GM18517 (cell line): ENCODE results near the gene PLXNA4.

Experiments used
- ATAC-seq: cut with Tn5 transposase; IDR thresholded peaks from one replicate; pipeline ENCODE4 v1.9.1; 2021; ENCODE audit warnings: mild to moderate bottlenecking, moderate library complexity; ENCODE audit not compliant: unreplicated experiment

Gene PLXNA4

DNA sequence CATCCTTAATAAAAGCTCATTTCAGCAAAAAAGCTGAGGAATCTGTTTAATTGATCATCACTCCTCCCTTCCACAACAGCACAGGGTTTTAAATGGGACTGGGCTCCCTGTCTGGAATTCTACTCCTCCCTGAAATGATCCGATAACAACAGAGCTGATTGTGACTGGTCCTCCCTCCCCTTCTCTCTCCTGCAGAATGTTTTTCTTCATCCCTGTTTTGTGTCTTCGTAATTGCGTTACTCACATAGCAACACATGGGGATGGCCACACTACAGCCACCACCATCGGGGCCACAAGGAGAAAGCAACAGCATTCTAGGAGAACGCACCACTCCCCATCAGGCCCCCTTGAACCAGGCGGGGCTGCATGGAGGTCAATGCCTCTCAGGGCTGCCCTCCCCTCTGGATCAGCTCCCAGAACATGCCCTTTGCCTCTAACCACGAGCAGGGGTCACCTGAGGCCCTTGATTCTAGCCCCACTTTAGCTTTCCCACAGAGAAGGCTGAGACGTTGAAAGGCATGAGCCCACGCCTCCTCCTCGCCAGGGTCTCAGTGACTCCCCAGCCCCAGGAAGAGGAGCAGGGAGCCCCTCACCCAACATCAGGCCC, 152.6 kb downstream of the PLXNA4 start:
- ATAC-seq: no peak

DNA sequence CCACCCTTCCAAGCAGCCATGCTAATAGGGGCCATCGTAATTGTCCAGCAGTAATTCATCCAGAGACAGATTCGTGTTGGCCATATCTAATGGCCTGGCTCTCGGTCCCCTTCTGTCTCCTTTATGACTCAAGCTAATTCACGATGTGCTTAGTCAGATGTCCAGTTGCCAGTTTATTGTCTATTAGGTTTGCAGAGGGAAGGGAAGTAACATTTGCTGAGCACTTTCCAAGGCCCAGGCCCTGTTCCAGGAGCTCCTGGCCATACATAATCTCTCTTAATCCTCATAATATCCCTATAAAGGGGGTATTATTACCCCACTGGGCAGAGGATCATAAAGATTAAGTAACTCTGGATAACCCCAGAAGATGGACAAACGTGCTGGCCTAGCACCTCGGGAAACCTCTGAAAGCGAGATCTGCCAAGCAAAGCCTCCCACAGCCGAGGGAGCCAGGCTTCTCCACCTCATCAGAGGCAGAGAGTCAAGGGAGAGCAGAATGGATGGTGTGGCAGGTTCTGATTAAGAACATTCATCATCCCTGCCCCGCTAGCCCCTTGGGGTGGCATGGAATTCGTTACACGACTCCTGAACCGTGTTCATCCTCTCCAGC, 153.7 kb downstream of the PLXNA4 start:
- ATAC-seq: no peak

DNA sequence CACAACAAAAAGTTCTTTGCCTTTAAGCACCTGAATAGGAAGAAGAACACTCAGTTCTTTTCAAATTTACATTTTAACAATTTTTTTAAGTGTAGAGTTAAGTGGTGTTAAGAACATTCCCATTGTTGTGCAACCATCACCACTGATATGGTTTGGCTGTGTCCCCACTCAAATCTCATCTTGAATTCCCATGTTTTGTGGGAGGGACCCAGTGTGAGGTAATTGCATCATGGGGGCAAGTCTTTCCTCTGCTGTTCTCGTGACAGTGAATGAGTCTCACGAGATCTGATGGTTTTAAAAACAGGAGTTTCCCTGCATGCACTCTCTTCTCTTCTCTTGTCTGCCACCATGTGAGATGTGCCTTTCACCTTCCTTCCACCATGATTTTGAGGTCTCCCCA, 155.7 kb downstream of the PLXNA4 start:
- no peak for ATAC-seq

DNA sequence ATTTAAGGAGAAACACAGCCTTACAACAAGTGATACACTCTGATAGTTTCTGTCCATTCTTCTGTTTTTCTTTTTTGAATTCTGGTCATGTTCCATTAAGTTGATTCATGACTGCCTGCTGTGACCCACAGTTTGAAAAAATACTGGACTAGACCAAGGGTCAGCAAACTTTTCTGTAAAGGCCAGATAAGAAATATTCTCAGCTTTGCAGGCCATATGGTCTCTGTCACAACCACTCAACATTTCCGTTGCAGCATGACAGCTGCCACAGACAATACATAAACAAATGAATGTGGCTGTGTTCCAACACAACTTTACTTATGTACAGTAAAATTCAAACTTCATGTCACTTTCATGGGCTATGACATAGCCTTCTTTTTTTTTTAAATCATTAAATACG, 156.7 kb downstream of the PLXNA4 start:
- ATAC-seq: no peak

DNA sequence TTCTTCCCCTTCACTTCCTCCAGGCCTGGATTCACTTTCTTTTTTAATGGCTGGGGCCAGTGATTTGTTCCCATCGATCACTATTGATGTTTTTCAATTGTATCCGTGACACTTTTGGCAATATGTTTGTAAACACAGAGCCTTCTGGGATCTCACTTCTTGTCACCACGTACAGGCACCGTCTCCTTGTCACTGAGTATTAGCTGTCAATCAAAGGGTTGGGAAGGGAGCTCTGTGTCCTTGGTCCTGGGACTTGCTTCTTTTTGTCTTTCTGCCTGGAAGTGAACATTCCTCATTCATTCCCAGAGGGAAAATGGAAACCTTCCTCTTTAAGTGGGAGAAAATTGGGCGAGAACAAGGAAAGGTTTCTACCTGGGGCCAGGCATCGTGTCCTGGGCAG, 157.4 kb downstream of the PLXNA4 start:
- no peak for ATAC-seq

DNA sequence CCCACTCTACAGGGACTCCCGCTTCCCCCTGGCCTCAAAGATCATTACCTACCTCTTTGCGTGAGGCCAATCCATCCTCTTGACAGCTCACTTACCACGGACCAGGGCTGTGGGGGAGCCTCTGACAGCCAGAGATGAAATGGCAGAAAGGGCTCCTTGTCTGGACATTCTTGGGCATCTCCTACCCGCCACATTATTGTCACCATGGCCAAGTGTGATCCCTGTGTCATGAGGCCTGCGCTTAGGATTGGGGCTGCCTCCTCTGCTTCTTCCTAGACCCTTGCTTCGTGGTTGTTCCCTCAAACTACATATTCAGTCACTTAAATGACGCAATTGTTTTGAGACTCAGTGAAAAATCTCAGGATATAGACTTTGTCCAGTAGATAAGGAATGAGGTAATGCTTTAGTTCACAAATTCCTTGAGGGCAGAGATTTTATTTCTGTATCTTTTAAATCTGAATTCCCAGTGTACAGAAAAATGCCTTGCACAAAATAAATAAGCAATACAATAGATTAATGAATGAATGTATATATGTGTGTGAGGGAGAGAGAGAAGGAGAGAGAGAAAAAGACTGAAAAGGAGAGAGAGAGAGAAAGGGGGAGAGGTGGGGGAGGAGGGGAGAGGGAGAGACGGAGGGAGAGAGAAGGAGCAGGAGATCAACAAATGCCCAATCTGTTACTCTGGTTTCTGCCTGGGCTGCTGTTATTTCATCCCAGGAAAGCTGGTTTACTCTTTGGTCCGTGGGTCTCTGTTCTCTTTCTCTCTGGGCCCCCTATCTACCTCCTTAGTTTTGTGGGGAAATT, 159.0 kb downstream of the PLXNA4 start:
- ATAC-seq: no peak

DNA sequence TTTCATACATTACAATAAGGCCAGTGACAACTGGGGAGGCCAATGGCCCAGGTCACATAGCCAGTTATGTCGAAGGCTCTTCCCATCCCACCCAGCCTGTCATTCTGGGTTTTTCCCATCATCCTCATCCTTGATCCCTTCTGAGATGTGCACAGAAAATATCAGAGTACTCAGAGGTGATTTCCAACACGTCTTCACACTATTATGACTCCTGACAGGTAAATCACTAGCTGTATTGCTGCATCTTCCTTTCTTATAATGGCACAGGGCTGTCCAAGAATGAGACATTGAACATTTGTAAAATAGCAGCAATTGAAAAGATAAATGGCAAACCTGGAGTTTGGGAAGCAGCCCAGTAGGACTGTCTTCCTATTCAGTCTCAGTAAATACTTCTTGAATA, 159.9 kb downstream of the PLXNA4 start:
- ATAC-seq: no peak

DNA sequence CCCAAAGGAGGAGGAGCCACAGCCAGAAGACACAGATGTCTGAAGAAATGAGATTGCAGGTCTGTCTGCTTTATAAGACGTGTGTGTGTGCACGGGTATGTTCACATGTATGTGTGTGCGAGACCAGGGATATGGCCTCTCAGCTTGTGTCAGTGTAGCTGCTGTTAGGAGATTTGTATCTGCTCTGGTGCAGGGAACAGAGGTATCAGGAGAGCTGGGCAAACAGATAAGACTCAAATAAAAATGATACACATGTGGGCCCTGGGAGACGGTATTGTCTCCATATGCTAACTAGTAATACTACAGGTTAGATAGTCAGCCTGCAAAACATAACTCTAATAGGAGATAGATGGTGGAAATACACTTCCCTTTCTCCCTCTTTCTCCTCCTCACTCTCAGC, 161.0 kb downstream of the PLXNA4 start:
- ATAC-seq: no peak

DNA sequence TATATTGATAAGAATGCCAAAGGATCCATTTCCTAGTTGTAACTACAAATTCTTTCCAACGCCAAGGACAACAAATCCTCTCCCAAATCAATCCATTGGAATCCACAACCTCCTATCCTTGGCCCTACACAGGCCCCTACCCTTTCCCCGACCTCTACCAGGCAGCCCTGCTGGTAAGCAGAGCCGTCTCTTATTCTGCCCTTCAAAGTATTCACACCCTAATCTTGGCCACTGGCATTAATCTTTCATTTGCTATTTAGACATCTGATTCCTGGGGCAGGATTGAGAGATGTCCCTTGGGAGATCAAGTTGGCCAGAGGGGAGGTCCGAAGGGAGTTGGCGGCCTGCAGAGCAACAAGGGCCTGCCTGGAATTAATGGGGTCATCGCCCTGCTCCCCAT, 161.4 kb downstream of the PLXNA4 start:
- no peak for ATAC-seq

DNA sequence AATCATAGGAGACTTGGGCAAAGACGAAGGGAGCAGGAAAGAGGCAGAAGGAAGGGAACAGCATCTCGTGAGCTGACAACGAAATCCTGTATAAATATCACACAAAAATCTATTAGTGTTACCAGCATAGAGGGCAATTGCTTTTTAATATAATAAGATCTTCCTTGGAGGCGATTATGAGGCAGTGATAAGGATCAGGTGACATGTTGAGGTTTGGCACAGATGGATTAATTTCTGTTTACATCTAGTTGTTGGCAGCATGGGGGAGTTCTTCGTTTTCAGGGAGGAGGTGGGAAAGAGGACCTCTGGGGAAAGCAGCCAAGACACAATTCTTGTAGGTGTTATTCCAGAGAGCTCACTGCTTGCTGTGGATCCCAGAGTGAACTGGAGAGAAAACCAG, 163.8 kb downstream of the PLXNA4 start:
- no peak for ATAC-seq

DNA sequence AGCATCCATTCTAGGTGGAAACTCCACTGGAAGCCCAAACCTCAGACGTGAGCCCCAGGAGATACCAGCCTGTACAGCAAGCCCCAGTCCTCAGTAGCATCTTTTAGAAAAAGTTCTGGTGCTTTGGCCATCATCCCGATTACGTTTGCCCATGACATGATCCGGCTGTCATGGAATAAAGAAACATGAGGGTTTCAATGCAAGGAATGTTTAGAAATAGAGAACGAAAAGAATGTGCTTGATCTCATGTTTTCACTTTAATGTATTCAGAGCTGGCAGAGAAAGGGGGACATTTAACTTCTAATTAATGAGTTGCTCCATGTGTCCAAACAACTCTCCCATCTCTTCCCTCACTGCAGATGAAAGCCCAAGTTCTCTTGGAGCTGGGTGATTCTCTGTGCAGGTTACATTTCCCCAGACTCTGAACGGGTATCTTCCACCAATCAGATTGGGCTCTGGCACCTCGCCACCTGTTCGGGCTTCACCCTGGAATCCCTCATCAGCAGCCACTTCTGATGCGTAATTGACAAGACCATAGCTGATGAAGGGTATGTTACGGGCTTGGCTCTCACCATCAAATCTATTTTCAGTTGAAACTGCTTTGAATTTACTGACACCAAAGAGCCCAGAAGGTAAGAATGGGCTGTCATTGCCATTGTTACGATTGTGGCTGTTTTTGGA, 165.3 kb downstream of the PLXNA4 start:
- ATAC-seq: no peak

DNA sequence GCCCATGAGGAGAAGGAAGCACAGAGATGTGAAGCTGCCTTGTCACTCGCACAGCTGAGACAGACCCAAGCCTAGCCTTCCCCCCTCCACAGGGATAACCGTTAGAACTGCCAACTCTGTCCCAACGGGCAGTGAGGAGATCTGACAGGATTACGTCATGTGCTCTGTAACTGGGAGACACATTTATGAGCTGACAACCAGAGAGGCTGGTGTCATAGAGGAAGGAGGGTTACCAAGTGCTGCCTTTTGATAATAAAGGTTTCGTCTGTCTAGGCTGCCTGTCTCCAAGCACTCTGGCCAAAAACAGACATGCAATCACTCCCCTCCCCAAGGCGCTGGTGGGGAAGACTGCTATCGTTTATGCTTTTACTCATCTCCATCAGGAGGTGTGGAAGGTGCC, 165.9 kb downstream of the PLXNA4 start:
- no peak for ATAC-seq

DNA sequence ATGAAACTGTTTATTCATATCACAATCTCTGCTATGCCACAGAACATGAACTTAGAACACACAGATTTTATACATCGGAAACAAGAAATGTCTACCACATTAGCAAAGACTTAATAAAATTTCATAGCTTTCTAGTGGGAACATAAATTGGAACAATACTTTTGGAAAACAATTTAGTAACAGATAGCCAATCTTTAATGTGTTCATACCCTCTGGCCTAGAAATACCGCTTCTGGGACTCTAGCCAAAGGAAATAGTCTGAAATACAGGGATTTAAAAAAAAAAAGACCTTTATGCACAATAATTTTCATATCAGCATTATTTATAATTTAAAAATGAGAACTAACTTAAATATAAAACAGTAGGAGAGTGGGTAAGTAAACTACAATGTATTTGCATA, 168.5 kb downstream of the PLXNA4 start:
- ATAC-seq: no peak

DNA sequence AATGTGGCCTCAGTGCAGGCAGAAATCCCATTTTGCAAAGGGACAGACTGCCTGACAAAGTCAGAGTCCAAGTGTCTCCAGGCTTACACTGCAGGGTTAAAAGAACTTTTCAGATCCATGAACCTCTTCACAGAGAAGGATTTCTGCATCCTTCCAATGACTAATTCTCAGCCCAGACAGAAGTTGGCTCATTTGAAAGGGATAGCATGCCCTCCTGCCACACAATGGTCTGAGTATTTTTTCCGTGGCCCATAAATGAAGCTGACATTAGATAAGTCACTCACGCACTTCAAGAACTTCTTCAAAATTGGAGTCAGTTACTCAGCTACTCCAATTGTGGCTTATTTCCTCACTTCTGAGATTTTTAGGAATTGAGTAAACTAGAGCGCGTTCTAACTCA, 170.2 kb downstream of the PLXNA4 start:
- no peak for ATAC-seq

DNA sequence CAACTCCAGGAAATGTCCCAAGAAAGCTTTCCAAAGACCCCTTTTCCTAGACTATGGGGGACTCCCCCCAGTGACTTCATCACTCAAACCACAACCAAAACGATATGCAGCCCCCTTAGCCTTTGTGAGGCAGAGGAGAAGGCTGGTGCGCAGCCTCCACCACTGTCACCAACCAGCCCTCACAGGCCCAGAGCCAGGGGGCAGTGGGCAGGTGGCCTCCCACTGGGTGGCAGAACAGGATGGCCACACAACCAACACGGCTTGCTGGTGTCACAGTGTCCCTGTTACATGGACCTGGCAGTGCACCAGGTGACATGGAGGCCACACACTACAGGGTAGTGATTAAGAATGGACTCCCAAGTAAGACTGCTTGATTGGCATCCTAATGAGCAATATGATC, 172.0 kb downstream of the PLXNA4 start:
- no peak for ATAC-seq

DNA sequence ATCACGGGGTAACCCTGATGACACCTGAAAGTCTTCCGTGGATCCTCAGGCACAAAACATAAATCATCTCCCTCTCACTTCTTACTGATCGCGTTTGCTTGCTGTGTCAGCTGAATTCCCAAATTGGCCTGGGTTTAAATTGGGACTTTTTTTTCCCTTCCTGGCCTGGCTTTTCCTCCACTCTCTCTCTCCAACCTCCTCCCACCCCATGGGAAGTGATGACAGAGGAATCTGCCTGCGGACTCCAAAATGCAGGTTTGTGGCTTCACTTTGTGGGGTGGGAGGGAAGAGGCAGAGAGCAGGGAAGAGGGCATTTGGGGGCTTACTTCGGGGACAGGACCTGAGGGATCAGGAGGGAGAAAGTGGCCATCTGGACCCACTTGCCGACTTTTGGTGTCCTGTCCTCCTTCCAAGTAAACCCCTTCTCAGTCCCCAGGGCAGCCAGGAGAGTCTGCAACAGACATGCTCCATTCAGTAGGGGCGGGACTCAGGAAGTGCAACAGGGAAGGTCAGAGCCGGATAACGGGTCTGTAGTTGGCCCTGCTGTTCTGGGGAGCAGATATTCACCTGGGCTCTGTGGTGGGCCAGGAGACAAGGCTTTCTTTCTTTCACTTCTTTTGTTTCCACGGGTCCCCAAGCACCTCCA, 172.7 kb downstream of the PLXNA4 start:
- no peak for ATAC-seq

DNA sequence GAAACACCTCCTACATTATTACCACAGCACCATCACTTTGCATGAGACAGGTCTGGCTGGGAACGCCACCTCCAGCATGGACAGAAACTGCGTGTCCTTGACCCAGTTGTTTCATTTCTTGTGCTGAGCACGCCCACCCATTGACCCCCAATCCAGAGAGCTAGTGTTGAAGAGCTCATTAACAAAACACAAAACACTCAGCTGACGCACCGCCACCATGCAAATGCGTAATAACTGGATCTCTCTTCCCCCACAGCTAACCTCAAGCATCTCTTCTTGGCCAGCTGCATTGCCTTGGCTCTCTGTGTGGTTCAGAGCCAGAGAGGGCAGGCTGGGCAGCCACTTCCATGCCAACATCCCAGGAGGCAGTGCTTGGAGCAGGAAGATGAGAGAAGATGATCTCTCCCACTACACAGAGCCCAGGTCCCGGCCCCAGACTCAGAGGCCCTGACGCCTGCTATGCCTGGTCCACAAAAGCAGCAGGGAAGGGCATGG, 173.5 kb downstream of the PLXNA4 start:
- no peak for ATAC-seq

DNA sequence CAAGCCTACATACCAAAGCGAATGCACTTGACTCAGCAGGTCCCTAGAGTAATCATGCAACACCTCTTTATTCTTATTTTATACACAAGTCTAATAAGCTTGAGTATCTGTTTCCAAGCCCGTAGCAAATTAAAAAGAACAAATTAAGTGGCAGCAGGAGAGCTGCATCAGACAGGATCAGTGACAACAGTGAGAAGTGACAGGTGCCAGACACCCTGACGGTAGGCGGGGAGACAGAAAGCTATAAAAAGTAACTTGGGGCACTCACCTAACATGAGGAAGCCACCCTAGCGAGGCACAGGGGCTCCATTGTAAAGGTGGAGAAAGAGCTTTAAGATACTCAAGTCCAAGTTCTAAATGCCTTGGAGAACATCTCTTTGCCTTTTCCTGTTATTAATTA, 174.2 kb downstream of the PLXNA4 start:
- ATAC-seq: no peak

DNA sequence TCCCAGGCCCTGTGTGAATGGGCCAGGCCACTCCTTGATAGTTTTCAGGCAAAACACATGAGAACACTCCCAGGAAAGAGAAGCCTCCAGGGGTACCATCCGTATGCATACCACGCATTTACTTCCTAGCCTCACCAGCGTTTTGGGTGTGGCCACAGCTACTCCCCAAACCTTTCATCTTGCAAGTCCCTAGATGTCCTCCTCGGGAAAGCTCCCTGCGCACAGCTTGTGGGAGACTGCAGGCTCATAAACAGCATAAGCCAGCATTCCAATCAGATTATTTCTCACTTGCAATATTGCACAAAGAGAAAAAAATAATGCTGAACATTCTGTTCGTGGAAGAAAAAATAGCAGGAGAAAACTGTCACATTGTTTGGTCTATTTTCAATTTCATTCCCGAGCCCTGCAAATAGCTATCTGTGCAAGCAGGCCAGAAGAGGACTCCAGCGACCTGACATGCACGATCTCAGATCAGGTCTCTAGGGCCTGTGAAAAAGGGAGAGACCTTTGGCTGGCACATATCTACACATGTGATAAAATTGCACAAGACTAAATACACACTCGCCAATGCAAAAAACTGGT, 175.6 kb downstream of the PLXNA4 start:
- no peak for ATAC-seq

DNA sequence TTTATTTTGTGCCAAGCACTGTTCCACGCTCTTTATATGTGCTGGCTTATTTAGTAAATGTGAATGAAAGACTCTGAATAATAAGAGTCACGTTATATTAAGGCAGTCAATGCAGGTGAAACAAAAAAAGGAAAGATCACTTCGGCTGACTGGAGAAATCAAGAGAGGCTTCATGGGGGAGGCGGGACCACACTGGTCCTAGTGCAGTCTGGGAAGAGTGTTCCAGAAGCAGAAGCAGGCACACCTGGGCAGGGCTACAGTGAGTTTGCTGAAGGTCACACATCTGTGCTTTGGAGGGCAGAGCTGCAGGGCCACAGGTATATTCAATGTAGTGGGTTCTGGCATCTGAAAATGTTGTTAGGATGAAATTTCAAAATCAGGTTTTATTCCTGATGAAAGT, 176.9 kb downstream of the PLXNA4 start:
- no peak for ATAC-seq
